GM12878 (cell line): ENCODE measurements around the gene IFNB1. TPM values are rescaled to one million over a fixed set of nuclear protein-coding genes. Genes with fewer than 3 reads are reported as not detected.

Experiments used
- ATAC-seq: fragments of 200-7000 bp; cut with Tn5 transposase; 3 replicates; pipeline ENCODE4 v1.9.1; 2020; ENCODE audit warnings: mild to moderate bottlenecking, moderate library complexity
- BruUV-seq: library from RNA; stranded (reverse); fragments of 400-500 nt; replicated peaks from 2 replicates; lab custom pipeline; 2021; lab: Mats Ljungman, UMichigan
- CTCF ChIA-PET: fragments of 300-600 bp; sonication (Branson Sonifier 250); formaldehyde crosslinking; extraction: SDS; loops from one replicate; lab custom pipeline; 2021; ENCODE audit warnings: inconsistent platforms; lab: Yijun Ruan, JAX
- POLR2A ChIA-PET: fragments of 350-600 bp; formaldehyde crosslinking; extraction: SDS; loops from one replicate; lab custom pipeline; 2021; ENCODE audit warnings: inconsistent platforms; lab: Charles Lee
- RAD21 ChIA-PET: fragments of 300-600 bp; sonication (Branson Sonifier 250); formaldehyde crosslinking; loops from one replicate; lab custom pipeline; 2023; ENCODE audit warnings: antibody characterized with exemption; ENCODE audit not compliant: unreplicated experiment; lab: Charles Lee
- SMC1A ChIA-PET: fragments of 300-600 bp; sonication (Branson Sonifier 250); formaldehyde crosslinking; loops from one replicate; lab custom pipeline; 2023; ENCODE audit not compliant: unreplicated experiment, uncharacterized antibody; lab: Charles Lee
- DNase-seq: peaks from one replicate; pipeline ENCODE4 v3.0.0-alpha.2; 2011; ENCODE audit warnings: low read depth, low spot score
- FAIRE-seq: peaks from 3 replicates; lab custom pipeline; 2011; peaks lifted over from hg19 to GRCh38; lab: Jason Lieb, UNC
- H2AFZ ChIP-seq: 2 replicates; pipeline ENCODE4 v1.6.0; 2011; ENCODE audit warnings: low read depth, low read length, control low read depth; ENCODE audit not compliant: control insufficient read depth
- H3K27ac ChIP-seq: 2 replicates; pipeline ENCODE4 v1.5.1; 2011; ENCODE audit warnings: control low read depth; ENCODE audit not compliant: control insufficient read depth, insufficient read depth
- H3K27me3 ChIP-seq, 2 experiments: replicated peaks in 1 of 2; 2 replicates each; pipeline versions ENCODE4 v1.6.0 to v1.6.1; 2011; ENCODE audit warnings: low read length in 1 of 2; ENCODE audit not compliant: control insufficient read depth in 2 of 2, insufficient read depth in 2 of 2
- H3K36me3 ChIP-seq, 2 experiments: 2 replicates each; pipeline ENCODE4 v1.5.1; 2011; ENCODE audit warnings: low read length in 1 of 2; ENCODE audit not compliant: control insufficient read depth in 2 of 2, insufficient read depth in 2 of 2
- H3K4me1 ChIP-seq: 2 replicates; pipeline ENCODE4 v1.6.1; 2011; ENCODE audit warnings: mild to moderate bottlenecking, low read length, moderate library complexity, mixed read lengths; ENCODE audit not compliant: control insufficient read depth, insufficient read depth
- H3K4me2 ChIP-seq: 2 replicates; pipeline ENCODE4 v1.6.0; 2011; ENCODE audit warnings: control low read depth; ENCODE audit not compliant: control insufficient read depth, insufficient read depth
- H3K4me3 ChIP-seq: fragments of 200-600 bp; sonication (generic); 2 replicates; pipeline ENCODE4 v1.5.1; 2016
- H3K79me2 ChIP-seq: 2 replicates; pipeline ENCODE4 v1.6.0; 2011; ENCODE audit warnings: low read length; ENCODE audit not compliant: control insufficient read depth, insufficient read depth
- H3K9ac ChIP-seq: 2 replicates; pipeline ENCODE4 v1.8.0; 2011; ENCODE audit warnings: low read length, control low read depth, mixed read lengths; ENCODE audit not compliant: control insufficient read depth, insufficient read depth
- H3K9me3 ChIP-seq: replicated peaks from 3 replicates; pipeline ENCODE4 v1.5.1; 2011; ENCODE audit warnings: mild to moderate bottlenecking, low read length; ENCODE audit not compliant: control insufficient read depth, insufficient read depth
- H4K20me1 ChIP-seq: 2 replicates; pipeline ENCODE4 v1.6.0; 2011; ENCODE audit not compliant: control insufficient read depth, insufficient read depth
- BMI1 ChIP-seq: fragments of 450-650 bp; IDR thresholded peaks from 2 replicates; pipeline ENCODE4 v1.6.1; 2016; ENCODE audit warnings: mild to moderate bottlenecking, moderate library complexity, borderline replicate concordance
- ETV6 ChIP-seq, 2 experiments: fragments of 450-650 bp in 1 of 2; IDR thresholded peaks in 1 of 2; conservative IDR thresholded peaks in 1 of 2; 2 replicates each; pipeline ENCODE4 v1.6.1; 2014; ENCODE audit warnings: antibody characterized with exemption in 1 of 2, borderline replicate concordance in 1 of 2, low read depth in 1 of 2, mild to moderate bottlenecking in 1 of 2, moderate library complexity in 1 of 2
- FOS ChIP-seq: IDR thresholded peaks from 3 replicates; pipeline ENCODE4 v1.6.1; 2011; ENCODE audit warnings: borderline replicate concordance; ENCODE audit not compliant: insufficient read length; ENCODE audit errors: extremely low read depth
- IKZF2 ChIP-seq, 2 experiments: fragments of 450-650 bp; IDR thresholded peaks; 2 replicates each; pipeline ENCODE4 v1.6.1; 2017; ENCODE audit warnings: mild to moderate bottlenecking in 2 of 2, moderate library complexity in 2 of 2
- JUND ChIP-seq: IDR thresholded peaks from 2 replicates; pipeline ENCODE4 v1.6.1; 2012; ENCODE audit warnings: low read depth, mild to moderate bottlenecking, low read length, improper control_type of control experiment, moderate library complexity
- NR2C1 ChIP-seq: fragments of 450-650 bp; IDR thresholded peaks from 2 replicates; pipeline ENCODE4 v1.6.1; 2017; ENCODE audit warnings: antibody characterized with exemption, mild to moderate bottlenecking, moderate library complexity
- PBX3 ChIP-seq: IDR thresholded peaks from 2 replicates; pipeline ENCODE4 v1.6.1; 2011; ENCODE audit warnings: mild to moderate bottlenecking, low read depth, low read length, moderate library complexity; ENCODE audit not compliant: insufficient replicate concordance
- RCOR1 ChIP-seq: conservative IDR thresholded peaks from 2 replicates; pipeline ENCODE4 v1.6.1; 2012; ENCODE audit warnings: low read depth, low read length, improper control_type of control experiment
- REST ChIP-seq: IDR thresholded peaks from 2 replicates; pipeline ENCODE4 v1.6.1; 2012; ENCODE audit warnings: mild to moderate bottlenecking, low read depth, low read length
- RUNX3 ChIP-seq: IDR thresholded peaks from 2 replicates; pipeline ENCODE4 v1.6.1; 2012; ENCODE audit warnings: low read length, inconsistent platforms
- SIN3A ChIP-seq: IDR thresholded peaks from 2 replicates; pipeline ENCODE4 v1.6.1; 2012; ENCODE audit warnings: low read depth, low read length, improper control_type of control experiment
- SMAD5 ChIP-seq: IDR thresholded peaks from 2 replicates; pipeline ENCODE4 v1.6.1; 2016; ENCODE audit warnings: antibody characterized with exemption, low read depth
- STAT3 ChIP-seq: IDR thresholded peaks from 2 replicates; pipeline ENCODE4 v1.6.1; 2011; ENCODE audit warnings: low read depth, low read length, improper control_type of control experiment
- USF2 ChIP-seq: IDR thresholded peaks from 2 replicates; pipeline ENCODE4 v1.6.1; 2011; ENCODE audit warnings: low read depth, low read length, improper control_type of control experiment, borderline replicate concordance
- WRNIP1 ChIP-seq: IDR thresholded peaks from 2 replicates; pipeline ENCODE4 v1.6.1; 2011; ENCODE audit warnings: low read depth, low read length, improper control_type of control experiment, borderline replicate concordance
- YY1 ChIP-seq: IDR thresholded peaks from 2 replicates; pipeline ENCODE4 v1.6.1; 2011; ENCODE audit warnings: low read depth, mild to moderate bottlenecking, low read length
- ZNF207 ChIP-seq: fragments of 450-650 bp; IDR thresholded peaks from 2 replicates; pipeline ENCODE4 v1.6.1; 2014; ENCODE audit warnings: antibody characterized with exemption, mild to moderate bottlenecking, borderline replicate concordance
- WGBS: methylation state at CpG from one replicate; pipeline ENCODE4 v1.1.6; 2016; ENCODE audit warnings: low lambda C conversion rate; ENCODE audit not compliant: insufficient replicate concordance, insufficient coverage; ENCODE audit errors: missing lambda C conversion rate; 5-methylcytosine and 5-hydroxymethylcytosine counted together
- in situ Hi-C: fragments of 300-500 bp; cut with MboI; formaldehyde crosslinking; loops from 9 replicates; pipeline ENCODE4 v1.14.3; 2018; ENCODE audit warnings: mixed read lengths
- intact Hi-C: fragments of 100-400 bp; cut with micrococcal nuclease; formaldehyde crosslinking; loops from one replicate; pipeline ENCODE4 v1.14.2; 2022; ENCODE audit not compliant: unreplicated experiment
- polyA plus RNA-seq, 11 experiments: library from polyadenylated mRNA; depleted of rRNA in 4 of 11; unstranded in 6 of 11; stranded (reverse) in 5 of 11; fragments of >200 nt; fragmentation: Nextera tagmentation in 4 of 11; fragmentation: Illumina TruSeq in 1 of 11; extraction: Ambion mirVana in 4 of 11; extraction: Trizol in 1 of 11; gene quantifications; 1 replicate in 1 of 11; 2 replicates in 10 of 11; pipeline versions ENCODE4 v1.2.1 to v1.2.3, GENCODE V29; 2011 to 2016; ENCODE audit warnings: inconsistent platforms in 2 of 11, missing spikeins in 2 of 11, low read depth in 1 of 11
- total RNA-seq, 4 experiments: library from RNA; depleted of rRNA in 3 of 4; stranded (reverse); fragments of >200 nt in 3 of 4; fragmentation: Illumina TruSeq in 1 of 4; extraction: Trizol in 1 of 4; gene quantifications; 2 replicates each; pipeline versions ENCODE4 v1.2.1 to v1.2.3, GENCODE V29; 2013 to 2021

Gene IFNB1
- total and polyA plus RNA-seq, 10 of the 15 experiments (the other 5 are each of a cell fraction or from before 2014, with no cell fraction given): 0.18 TPM; not detected in 9

GRCh38 chr9:21060919-21061561, 16.7 kb downstream of the IFNB1 start:
- H2AFZ ChIP-seq: 0 out of 2 replicates have a peak overlapping the region, but pooled peaks have one; percentile 7
- ChIA-PET POLR2A (no interaction called here), CTCF (interaction anchor here (1.1 to 2.5 kb wide), 4 partner anchors 14 to 1134 kb away, joined by 4 to 6 read pairs (median 4); no protein-coding TSS in a partner anchor), RAD21 (interaction anchor here (0.6 kb wide), 1 partner anchor 536 kb away, joined by 3 read pairs; no protein-coding TSS in a partner anchor), SMC1A (interaction anchor here (0.8 to 2.0 kb wide), 5 partner anchors 14 to 311 kb away, joined by 3 to 7 read pairs (median 3); no protein-coding TSS in a partner anchor)
- 0% methylated on average over 2 of the region's 2 CpGs for WGBS
- peak; percentile 12 for DNase-seq
- peak; percentile 7 for FAIRE-seq
- H3K36me3 ChIP-seq: no peaks in the 10 kb centered on the region
- H3K27ac ChIP-seq: no peak overlapping the region
- ATAC-seq: peak; percentile 67
- BruUV-seq: no TSS peak
- no peaks in the 10 kb centered on the region for H3K27me3 ChIP-seq
- in situ Hi-C loops: no loop called here
- H4K20me1 ChIP-seq: no peaks in the 10 kb centered on the region
- no peaks in the 10 kb centered on the region for H3K9me3 ChIP-seq
- H3K4me3 ChIP-seq: no peak overlapping the region
- H3K79me2 ChIP-seq: no peaks in the 10 kb centered on the region
- H3K4me1 ChIP-seq: peaks cover 7% of the 10 kb centered on the region
- H3K4me2 ChIP-seq: no peak overlapping the region
- intact Hi-C loops: no loop called here
- H3K9ac ChIP-seq: no peak overlapping the region
- no peak for TF ChIP-seq YY1
- TF ChIP-seq SMAD5: no peak
- no peak for TF ChIP-seq USF2
- TF ChIP-seq WRNIP1: no peak
- no peak for TF ChIP-seq BMI1
- no peak for TF ChIP-seq ZNF207
- no peak for TF ChIP-seq SIN3A
- no peak for TF ChIP-seq STAT3
- peak in 1 of 2 experiments; percentile 44; a peak in 2 of 4 replicates for TF ChIP-seq IKZF2 (IDR thresholded peaks at IDR 0.05)
- no peak for TF ChIP-seq RCOR1
- no peak for TF ChIP-seq REST
- TF ChIP-seq PBX3: no peak
- TF ChIP-seq RUNX3: peak; percentile 71
- TF ChIP-seq JUND: no peak
- no peak for TF ChIP-seq FOS
- TF ChIP-seq ETV6 (conservative IDR thresholded peaks at IDR 0.05 in 1 of 2, IDR thresholded peaks at IDR 0.05 in 1 of 2; ENCODE audit: borderline replicate concordance in 1 of 2, low read depth in 1 of 2): no peak
- TF ChIP-seq NR2C1: no peak
